GM13976 (cell line): ENCODE results near the gene ERGIC1.
A peak's percentile ranks its signal among the peaks of the same experiment; 100 is the strongest.

Experiments used
- DNase-seq: peaks from one replicate; pipeline ENCODE4 v3.0.0; 2012; ENCODE audit warnings: low spot score
- CTCF ChIP-seq: IDR thresholded peaks from 2 replicates; pipeline ENCODE4 v1.5.1; 2012; ENCODE audit warnings: borderline replicate concordance, mild to moderate bottlenecking; ENCODE audit not compliant: insufficient read depth; ENCODE audit errors: extremely low read depth, missing control alignments, control extremely low read depth
- in situ Hi-C: fragments of 300-500 bp; cut with MboI; formaldehyde crosslinking; loops from one replicate; pipeline ENCODE4 v1.12.0; 2022; ENCODE audit warnings: low sequenced_read_pairs, mixed read lengths, inconsistent platforms; ENCODE audit not compliant: unreplicated experiment

The ERGIC1 gene

GRCh38 chr5:172908662-172909061 lies 74.6 kb downstream of the ERGIC1 start:
- no peak for TF ChIP-seq CTCF
- no peak for DNase-seq
- in situ Hi-C loops: no loop called here

GRCh38 chr5:172909931-172910502 lies 76.0 kb downstream of the ERGIC1 start:
- in situ Hi-C loops: no loop called here
- DNase-seq: no peak
- no peak for TF ChIP-seq CTCF

GRCh38 chr5:172910828-172911627 lies 77.0 kb downstream of the ERGIC1 start:
- in situ Hi-C loops: no loop called here
- TF ChIP-seq CTCF: peak; percentile 28
- DNase-seq: peak; percentile 72

- in situ Hi-C loops: no loop called here
- no peak for DNase-seq
- no peak for TF ChIP-seq CTCF
Measured at GRCh38 chr5:172911628-172911880, 77.5 kb downstream of the ERGIC1 start.

GRCh38 chr5:172911976-172912375 lies 77.9 kb downstream of the ERGIC1 start:
- in situ Hi-C loops: no loop called here
- no peak for DNase-seq
- no peak for TF ChIP-seq CTCF

GRCh38 chr5:172913117-172913850 lies 79.2 kb downstream of the ERGIC1 start:
- in situ Hi-C loops: no loop called here
- no peak for DNase-seq
- TF ChIP-seq CTCF: no peak

- DNase-seq: no peak
- in situ Hi-C loops: no loop called here
- TF ChIP-seq CTCF: no peak
Measured at GRCh38 chr5:172915514-172915913, 81.5 kb downstream of the ERGIC1 start.
